ENCODE data around the gene CCRL2. TPM values are rescaled to one million over a fixed set of nuclear protein-coding genes. Genes with fewer than 3 reads are reported as not detected.
A peak's percentile ranks its signal among the peaks of the same experiment; 100 is the strongest.

CCRL2 gene
- total and polyA plus RNA-seq, 7 donors = 0.71 to 11.2 (median 3.0) TPM; not detected in 1

DNA sequence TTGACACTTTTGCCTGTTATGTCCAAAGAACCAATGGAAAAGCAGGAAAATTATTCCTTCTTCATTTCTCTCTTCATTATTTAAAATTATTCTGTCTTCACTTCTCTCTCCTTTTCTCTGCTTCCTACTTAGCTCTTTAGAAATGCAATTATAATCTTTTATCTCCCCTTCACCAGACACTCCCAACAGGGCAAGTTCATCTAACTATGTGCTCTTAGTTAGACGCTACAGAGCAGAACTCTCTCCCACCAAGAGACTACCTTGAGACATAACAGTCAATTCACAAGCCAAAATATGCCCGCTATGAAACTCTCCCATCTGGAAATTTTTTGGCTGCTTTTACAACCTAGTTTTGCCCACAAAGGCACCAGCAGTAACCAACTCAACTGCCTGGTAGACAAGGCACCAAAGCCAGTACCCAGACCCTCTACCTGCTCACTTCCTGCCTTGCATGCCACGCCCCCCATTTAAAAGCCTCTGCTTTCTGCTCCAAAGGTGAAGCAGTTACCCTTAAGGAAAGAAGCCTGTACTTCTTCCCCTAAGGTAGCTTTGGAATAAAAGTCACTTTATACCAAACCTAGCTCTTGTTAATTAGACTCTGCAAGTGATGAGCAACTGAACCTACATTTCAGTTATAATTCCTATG lies 28.1 kb downstream of the CCRL2 start:
- H3K27ac ChIP-seq = no peak overlapping the region
- H3K4me1 ChIP-seq = no peaks in the 10 kb centered on the region
- TF ChIP-seq, protein P1, sequence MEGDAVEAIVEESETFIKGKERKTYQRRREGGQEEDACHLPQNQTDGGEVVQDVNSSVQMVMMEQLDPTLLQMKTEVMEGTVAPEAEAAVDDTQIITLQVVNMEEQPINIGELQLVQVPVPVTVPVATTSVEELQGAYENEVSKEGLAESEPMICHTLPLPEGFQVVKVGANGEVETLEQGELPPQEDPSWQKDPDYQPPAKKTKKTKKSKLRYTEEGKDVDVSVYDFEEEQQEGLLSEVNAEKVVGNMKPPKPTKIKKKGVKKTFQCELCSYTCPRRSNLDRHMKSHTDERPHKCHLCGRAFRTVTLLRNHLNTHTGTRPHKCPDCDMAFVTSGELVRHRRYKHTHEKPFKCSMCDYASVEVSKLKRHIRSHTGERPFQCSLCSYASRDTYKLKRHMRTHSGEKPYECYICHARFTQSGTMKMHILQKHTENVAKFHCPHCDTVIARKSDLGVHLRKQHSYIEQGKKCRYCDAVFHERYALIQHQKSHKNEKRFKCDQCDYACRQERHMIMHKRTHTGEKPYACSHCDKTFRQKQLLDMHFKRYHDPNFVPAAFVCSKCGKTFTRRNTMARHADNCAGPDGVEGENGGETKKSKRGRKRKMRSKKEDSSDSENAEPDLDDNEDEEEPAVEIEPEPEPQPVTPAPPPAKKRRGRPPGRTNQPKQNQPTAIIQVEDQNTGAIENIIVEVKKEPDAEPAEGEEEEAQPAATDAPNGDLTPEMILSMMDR (IDR thresholded peaks at IDR 0.05) = no peak
- no peak for TF ChIP-seq POLR2A (IDR thresholded peaks at IDR 0.05)
- no peak for TF ChIP-seq POLR2AphosphoS5 (IDR thresholded peaks at IDR 0.05)
- no peak for TF ChIP-seq EP300 (IDR thresholded peaks at IDR 0.05)
- no peaks in the 10 kb centered on the region for H3K36me3 ChIP-seq
- intact Hi-C loops (cut with DNase I) = no loop called here
- H3K27me3 ChIP-seq = no peaks in the 10 kb centered on the region
- no peaks in the 10 kb centered on the region for H3K9me3 ChIP-seq
- no peak for DNase-seq
- H3K4me3 ChIP-seq = no peak overlapping the region
- WGBS, 2 donors = 78 to 88% methylated on average over 3 of the region's 3 CpGs

DNA sequence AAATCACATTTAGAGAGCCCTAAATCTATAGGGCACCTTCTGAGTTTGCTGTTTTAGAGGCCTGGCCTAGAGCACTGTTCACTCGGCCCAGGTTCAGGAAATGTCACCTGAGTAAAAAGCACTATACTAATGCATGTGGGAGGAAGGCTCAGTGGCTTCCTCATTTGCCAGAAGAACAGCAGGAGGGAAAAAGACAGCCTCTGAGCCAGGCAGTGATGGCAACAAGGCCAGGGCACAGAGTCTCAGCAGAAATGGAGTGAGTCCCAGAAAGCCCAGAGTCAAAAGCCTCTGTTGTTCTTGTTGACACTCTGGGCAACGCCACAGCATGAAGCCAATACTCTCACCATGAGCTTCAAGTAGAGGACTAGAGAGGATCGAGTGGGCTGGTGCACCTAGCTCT lies 31.8 kb downstream of the CCRL2 start:
- no peaks in the 10 kb centered on the region for H3K36me3 ChIP-seq
- intact Hi-C loops (cut with DNase I) = no loop called here
- H3K4me1 ChIP-seq = no peaks in the 10 kb centered on the region
- H3K9me3 ChIP-seq = no peaks in the 10 kb centered on the region
- H3K27ac ChIP-seq = no peak overlapping the region
- no peaks in the 10 kb centered on the region for H3K27me3 ChIP-seq
- no peak overlapping the region for H3K4me3 ChIP-seq
- 79 to 90% methylated on average over 3 of the region's 3 CpGs for WGBS, 2 donors
- no peak for TF ChIP-seq POLR2A (IDR thresholded peaks at IDR 0.05)
- no peak for TF ChIP-seq EP300 (IDR thresholded peaks at IDR 0.05)
- no peak for TF ChIP-seq POLR2AphosphoS5 (IDR thresholded peaks at IDR 0.05)
- TF ChIP-seq, protein P1 (IDR thresholded peaks at IDR 0.05) = no peak
- DNase-seq = no peak

- intact Hi-C loops (cut with DNase I) = loop anchor here (10.0 kb wide), 3 partner anchors 356 to 676 kb away; no protein-coding TSS in a partner anchor
- no peaks in the 10 kb centered on the region for H3K27me3 ChIP-seq
- WGBS, 2 donors = 72 to 75% methylated on average over 4 of the region's 4 CpGs
Observed at GRCh38 chr3:46440531-46441294, 33.7 kb downstream of the CCRL2 start.

GRCh38 chr3:46442576-46443530 lies 35.8 kb downstream of the CCRL2 start:
- Histone ChIP-seq H3K9me3 (no peaks in the 10 kb centered on the region), H3K4me1 (no peaks in the 10 kb centered on the region), H3K27ac (no peak overlapping the region), H3K36me3 (no peaks in the 10 kb centered on the region), H3K27me3 (no peaks in the 10 kb centered on the region), H3K4me3 (no peak overlapping the region)
- no peak for DNase-seq
- intact Hi-C loops (cut with DNase I) = loop anchor here (10.0 kb wide), 3 partner anchors 358 to 678 kb away; no protein-coding TSS in a partner anchor
- WGBS, 2 donors = 47 to 74% methylated on average over 16 of the region's 16 CpGs
- no peak for TF ChIP-seq POLR2AphosphoS5 (IDR thresholded peaks at IDR 0.05)
- TF ChIP-seq, protein P1 (IDR thresholded peaks at IDR 0.05) = peak in 2 of 4 experiments; percentile 66 to 72

More at GRCh38 chr3:46440531-46441294, 33.7 kb downstream of the CCRL2 start:
- Histone ChIP-seq H3K4me3 (no peak overlapping the region), H3K36me3 (no peaks in the 10 kb centered on the region), H3K27ac (no peak overlapping the region), H3K9me3 (no peaks in the 10 kb centered on the region), H3K4me1 (no peaks in the 10 kb centered on the region)
- TF ChIP-seq EP300 (IDR thresholded peaks at IDR 0.05) (no peak), POLR2AphosphoS5 (IDR thresholded peaks at IDR 0.05) (no peak), POLR2A (IDR thresholded peaks at IDR 0.05) (no peak)
- TF ChIP-seq, protein P1 (IDR thresholded peaks at IDR 0.05) = no peak
- no peak for DNase-seq
